GM12891 (cell line): ENCODE measurements around the gene GTPBP6.

ENCODE experiments used
- POLR2A ChIP-seq: IDR thresholded peaks from 2 replicates; pipeline ENCODE4 v1.6.1; 2011; ENCODE audit warnings: low read depth, low read length, control low read depth
- POLR2AphosphoS5 ChIP-seq: IDR thresholded peaks from 2 replicates; pipeline ENCODE4 v1.6.1; 2011; ENCODE audit warnings: low read depth, low read length, control low read depth
- TAF1 ChIP-seq: IDR thresholded peaks from 2 replicates; pipeline ENCODE4 v1.6.1; 2011; ENCODE audit warnings: low read depth, low read length, control low read depth

DNA sequence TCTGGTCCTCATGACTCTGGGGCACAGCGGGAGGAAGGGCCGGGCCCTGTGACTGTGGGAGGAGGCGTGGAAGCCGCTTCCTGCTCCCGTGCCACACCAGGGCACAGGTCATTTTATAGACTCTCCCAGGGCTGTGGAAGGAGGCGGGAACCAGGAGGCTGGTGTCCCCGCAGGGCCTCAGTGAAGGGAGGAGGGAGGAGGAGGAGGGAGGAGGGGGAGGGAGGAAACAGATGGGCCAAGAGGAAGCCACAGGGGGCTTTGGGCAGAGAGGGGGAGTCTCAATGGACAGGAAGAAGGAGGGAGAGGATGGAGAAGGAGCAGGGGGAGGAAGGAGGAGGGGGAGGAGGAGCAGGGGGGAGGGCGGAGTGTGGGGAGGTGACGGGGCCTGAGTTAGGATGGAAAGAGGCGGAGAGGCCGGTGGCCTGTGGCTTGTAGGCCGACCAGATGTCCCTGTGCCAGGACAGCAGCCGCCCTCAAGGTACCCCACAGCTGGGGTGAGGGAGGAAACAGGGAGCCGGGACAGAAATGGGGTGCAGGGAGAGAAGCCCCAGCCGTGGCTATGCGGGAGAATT lies 43.6 kb downstream of the GTPBP6 start:
- no peak for TF ChIP-seq TAF1
- TF ChIP-seq POLR2AphosphoS5 = no peak
- no peak for TF ChIP-seq POLR2A
